Activated gamma-delta T cell treated with Interleukin-2 at 50 U/mL for 16 hours (primary cell): ENCODE results near the gene RPS4Y1.
"Not testable (repeated sequence)": the region's sequence is repeated elsewhere in the genome, so short reads cannot be mapped to it uniquely, and the experiment has no call there.

Source experiments
- DNase-seq: peaks from one replicate; pipeline ENCODE4 v3.0.0-alpha.2; 2020

The RPS4Y1 gene

DNA sequence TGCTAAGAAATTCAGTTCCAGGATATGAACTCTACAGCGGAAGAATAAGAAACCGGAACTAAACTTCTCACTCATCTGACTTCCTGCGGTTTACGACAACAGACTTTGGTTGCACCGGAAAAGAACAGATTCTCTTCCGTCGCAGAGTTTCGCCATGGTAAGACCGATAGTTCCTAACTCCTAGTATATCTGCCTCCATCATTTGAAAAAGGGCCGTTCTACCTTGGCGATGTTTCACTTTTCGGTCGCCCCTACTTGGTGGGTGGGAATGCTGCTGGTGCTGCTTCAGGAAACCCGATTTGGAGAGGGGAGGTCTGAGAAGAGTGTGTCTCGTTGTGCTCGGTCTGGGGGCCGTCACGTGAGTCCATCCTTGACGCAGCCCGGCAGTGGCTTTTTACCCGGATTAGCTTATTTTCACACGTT is at the start of gene RPS4Y1:
TSS of gene RPS4Y1 (plus strand) at position 132 of the 423 bp plus-strand sequence. CDS start at position 155, 23 bp downstream.
- no peak for DNase-seq

DNA sequence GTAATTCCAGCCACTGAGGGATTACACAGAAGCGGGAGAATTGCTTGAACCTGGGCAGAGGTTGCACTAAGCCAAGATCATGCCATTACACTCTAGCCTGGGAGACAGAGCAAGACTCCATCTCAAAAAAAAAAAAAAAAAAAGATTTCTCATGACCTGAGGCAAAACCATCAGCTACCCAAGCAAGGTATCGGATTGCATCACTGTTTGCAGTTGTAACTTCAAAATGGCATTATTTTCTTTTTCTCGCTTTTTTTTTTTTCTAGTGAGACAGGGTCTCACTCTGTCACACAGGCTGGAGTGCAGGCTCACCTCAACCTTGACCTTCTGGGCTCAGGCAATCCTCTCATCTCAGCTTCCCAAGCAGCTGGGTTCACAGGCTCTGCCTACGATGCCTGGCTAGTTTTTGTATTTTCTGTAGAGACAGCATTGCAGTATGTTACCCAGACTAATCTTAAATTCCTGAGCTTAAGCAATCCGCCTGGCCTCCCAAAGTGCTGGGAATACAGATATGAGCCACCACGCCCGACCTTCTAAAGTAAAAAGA is 44.4 kb upstream of the RPS4Y1 start:
- DNase-seq: no peak

- DNase-seq: no peak
Observed at GRCh38 chrY:2797991-2798390, 43.4 kb upstream of the RPS4Y1 start.

GRCh38 chrY:2800246-2800645 is 41.2 kb upstream of the RPS4Y1 start:
- DNase-seq: no peak

DNA sequence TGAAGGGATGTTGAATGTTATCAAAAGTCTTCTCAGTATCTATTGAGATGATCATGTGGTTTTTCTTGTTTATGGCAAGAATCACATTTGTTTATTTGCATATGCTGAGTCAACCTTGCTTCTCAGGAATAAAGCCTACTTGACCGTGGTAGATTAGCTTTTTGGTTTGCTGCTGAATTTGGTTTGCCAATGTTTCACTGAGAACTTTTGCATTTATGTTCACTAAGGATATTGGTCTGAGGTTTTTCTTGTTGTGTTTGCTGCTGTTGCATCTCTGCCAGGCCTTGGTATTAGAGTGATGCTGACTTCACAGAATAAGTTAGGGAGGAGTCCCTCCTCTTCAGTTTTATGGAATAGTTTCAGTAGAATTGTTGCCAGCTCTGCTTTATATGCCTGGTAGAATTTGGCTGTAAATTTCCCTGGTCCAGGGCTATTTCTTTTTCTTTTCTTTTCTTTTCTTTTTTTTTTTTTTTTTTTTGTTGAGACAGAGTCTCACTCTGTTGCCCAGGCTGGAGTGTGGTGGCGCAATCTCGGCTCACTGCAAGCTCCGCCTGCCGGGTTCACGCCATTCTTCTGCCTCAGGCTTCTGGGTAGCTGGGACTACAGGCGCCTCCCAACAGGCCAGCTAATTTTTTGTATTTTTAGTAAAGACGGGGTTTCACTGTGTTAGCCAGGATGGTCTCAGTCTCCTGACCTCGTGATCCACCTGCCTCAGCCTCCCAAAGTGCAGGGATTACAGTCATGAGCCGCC is 24.1 kb upstream of the RPS4Y1 start:
- not testable (repeated sequence) for DNase-seq

DNA sequence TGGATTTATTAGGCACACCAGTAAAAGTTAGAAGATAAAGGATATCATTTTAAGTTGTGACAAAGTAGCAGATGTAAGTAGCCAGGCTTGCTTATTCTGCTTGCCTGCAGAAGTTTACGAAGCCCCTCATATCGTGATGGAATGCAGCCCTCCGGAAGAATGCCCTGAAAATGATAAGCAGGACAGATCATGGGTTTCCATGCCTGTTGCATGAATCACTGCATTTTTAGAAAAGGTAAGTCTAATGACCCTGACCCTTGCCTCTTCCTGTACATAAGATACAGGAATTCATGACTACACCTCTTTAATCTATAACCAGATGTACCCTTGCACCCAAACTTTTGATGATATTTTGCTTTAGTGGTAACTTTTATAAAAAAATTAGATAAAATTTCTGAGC is 16.9 kb upstream of the RPS4Y1 start:
- no peak for DNase-seq

DNA sequence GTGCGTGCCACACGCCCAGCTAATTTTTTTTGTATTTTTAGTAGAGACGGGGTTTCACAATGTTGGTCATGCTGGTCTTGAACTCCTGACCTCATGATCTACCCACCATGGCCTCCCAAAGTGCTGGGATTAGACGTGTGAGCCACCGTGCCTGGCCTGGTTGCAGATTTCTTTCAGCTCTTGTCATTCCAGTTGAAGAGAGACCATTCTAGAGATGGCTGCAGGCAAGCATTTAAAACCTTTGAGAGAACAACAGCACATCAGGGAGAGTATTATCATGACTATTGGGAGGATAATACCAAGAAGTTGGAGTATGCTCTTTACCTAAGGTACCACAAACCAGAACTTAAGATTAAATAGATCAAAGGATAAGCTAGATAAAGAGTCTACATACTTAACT is 12.9 kb upstream of the RPS4Y1 start:
- DNase-seq: no peak

GRCh38 chrY:2835230-2835629 is 6.2 kb upstream of the RPS4Y1 start:
- DNase-seq: no peak

DNA sequence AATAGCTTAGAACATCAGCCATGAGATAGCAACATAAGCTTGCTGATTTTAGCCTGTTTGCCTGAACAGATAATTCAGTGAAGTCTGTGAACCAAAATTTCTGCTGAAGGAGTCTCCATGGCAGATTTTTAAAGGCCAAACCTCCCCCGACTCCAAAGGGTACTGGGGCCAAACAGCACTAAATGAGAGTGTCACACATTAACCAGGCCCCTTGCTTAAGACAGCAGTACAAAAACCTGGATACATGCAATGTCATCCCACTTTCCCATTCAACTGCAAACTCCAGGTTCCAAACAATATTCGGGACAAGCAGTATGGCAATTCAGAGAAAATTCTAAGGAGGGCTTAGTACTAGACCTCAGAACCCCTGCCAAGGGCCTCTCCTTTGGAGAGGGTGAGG is 4.3 kb upstream of the RPS4Y1 start:
- DNase-seq: no peak

GRCh38 chrY:2837932-2838331 is 3.5 kb upstream of the RPS4Y1 start:
- no peak for DNase-seq

DNA sequence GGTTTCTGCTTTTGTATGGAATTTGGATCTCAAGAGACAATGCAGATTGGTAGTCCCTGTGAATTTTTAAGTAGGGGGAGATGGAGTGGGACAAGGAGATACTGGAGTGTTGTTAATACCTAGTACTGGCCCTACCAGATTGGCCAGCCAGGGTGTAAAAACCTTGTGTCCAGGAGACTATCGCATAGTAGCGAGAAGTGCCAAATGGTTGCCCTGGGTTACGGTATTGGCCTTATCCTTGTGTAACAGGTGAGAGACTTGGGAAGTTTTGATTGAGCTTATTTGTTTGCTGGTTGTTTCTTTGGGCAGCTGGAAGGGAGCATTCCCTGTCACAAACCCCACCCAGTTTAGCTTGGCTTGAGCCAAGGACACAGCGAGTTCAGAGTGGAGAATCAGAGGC is 5.4 kb downstream of the RPS4Y1 start:
- no peak for DNase-seq

GRCh38 chrY:2848384-2848783 is 7.0 kb downstream of the RPS4Y1 start:
- no peak for DNase-seq

GRCh38 chrY:2849368-2849767 is 8.0 kb downstream of the RPS4Y1 start:
- DNase-seq: no peak

DNA sequence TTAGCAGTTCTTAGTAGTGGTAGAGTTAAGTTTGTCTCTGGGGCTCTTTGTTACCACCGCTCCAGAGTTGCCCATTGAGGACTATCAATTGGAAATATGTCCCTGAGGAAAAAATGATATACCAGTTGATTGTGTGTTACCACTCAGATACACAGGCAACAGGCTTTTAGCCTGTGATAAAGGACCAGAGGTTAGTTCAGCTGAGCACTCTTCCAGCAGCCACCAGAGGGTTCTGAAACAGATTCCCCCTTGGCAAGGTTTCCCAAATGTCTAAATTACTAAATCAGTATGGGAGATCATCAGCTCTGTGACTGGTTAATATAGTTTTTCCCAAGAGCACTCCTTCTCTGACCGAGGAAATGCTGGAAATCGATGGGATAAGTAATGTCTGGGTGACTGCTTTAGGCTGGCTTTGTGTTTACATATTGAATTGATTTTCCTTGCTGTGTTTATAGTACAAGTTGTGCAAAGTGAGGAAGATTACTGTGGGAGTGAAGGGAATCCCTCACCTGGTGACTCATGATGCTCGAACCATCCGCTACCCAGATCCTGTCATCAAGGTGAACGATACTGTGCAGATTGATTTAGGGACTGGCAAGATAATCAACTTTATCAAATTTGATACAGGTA is 12.9 kb downstream of the RPS4Y1 start:
- DNase-seq: no peak

DNA sequence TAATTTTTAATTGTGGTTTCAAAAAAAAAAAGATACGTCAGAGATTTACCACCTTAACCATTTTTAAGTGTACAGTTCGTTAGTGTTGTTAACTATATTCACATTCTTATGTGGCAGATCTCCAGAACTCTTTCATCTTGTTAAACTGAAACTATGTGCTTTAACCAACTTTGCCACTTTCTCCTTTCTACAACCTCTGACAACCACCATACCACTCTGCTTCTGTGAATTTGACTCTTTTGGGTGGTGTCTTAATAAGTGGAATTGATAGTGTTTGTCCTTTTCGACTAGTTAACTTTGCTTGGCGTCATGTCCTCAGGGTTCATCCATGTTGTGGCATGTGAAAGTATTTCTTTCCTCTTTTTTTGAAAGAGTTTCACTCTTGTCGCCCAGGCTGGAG is 15.7 kb downstream of the RPS4Y1 start:
- DNase-seq: no peak

GRCh38 chrY:2857686-2858085 is 16.3 kb downstream of the RPS4Y1 start:
- DNase-seq: no peak

- DNase-seq: no peak
Observed at GRCh38 chrY:2859782-2860181, 18.4 kb downstream of the RPS4Y1 start.

GRCh38 chrY:2860511-2860910 is 19.1 kb downstream of the RPS4Y1 start:
- no peak for DNase-seq

GRCh38 chrY:2866581-2866980 is 25.2 kb downstream of the RPS4Y1 start:
- DNase-seq: no peak

GRCh38 chrY:2867469-2867868 is 26.1 kb downstream of the RPS4Y1 start:
- no peak for DNase-seq

DNA sequence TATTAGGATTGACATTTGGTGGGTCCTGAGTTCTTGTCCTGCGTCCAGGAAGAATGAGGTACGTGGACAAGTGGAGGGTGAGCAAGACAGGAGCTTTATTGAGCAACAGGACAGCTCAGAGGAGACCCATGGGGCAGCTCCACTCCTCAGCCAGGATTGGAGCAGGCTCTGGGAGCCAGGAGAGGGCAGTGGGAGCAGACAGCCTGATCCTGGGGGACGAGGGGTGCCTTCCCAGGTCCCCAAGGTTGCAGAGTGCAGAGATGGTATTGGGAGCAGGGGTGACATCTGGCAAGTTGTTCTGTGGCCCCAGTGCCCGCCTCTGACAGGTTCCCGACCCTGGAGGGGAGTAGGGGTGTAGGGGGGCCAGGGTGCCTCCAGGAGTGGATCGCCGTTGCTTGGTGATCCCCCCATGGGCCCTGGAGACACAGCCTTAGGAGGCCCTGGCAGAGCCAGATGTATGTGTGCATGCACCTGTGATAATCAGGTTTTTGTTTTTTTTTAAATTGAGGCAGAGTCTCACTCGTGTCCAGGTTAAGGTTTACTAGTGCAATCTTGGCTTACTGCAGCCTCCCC is 26.7 kb downstream of the RPS4Y1 start:
- DNase-seq: no peak

GRCh38 chrY:2872234-2872633 is 30.8 kb downstream of the RPS4Y1 start:
- not testable (repeated sequence) for DNase-seq

- DNase-seq: no peak
Observed at GRCh38 chrY:2874211-2874610, 32.8 kb downstream of the RPS4Y1 start.

- DNase-seq: no peak
Observed at GRCh38 chrY:2883561-2883960, 42.2 kb downstream of the RPS4Y1 start.
